HL-60 (cell line): ENCODE data around the gene RPA1.

Experiments
- DNase-seq, 2 experiments: peaks; one replicate each; pipeline ENCODE4 v3.0.0-alpha.2; 2010 to 2020; ENCODE audit warnings: low read depth in 1 of 2, low spot score in 1 of 2
- H3K27ac ChIP-seq: fragments of 250-450 bp; sonication (Bioruptor Pico); replicated peaks from 2 replicates; pipeline ENCODE4 v1.5.1; 2020; ENCODE audit warnings: mild to moderate bottlenecking, moderate library complexity
- H3K27me3 ChIP-seq: fragments of 250-450 bp; sonication (Bioruptor Pico); 2 replicates; pipeline ENCODE4 v1.5.1; 2021; ENCODE audit warnings: mild to moderate bottlenecking, moderate library complexity; ENCODE audit not compliant: insufficient read depth, poor library complexity, severe bottlenecking
- H3K4me3 ChIP-seq: replicated peaks from 2 replicates; pipeline ENCODE4 v1.5.1; 2011; ENCODE audit warnings: mild to moderate bottlenecking, control low read depth, low read length; ENCODE audit not compliant: insufficient read depth
- CTCF ChIP-seq: IDR thresholded peaks from one replicate; pipeline ENCODE4 v1.5.1; 2011; ENCODE audit warnings: low read length, control low read depth, inconsistent platforms; ENCODE audit not compliant: insufficient read depth
- GABPA ChIP-seq: IDR thresholded peaks from 2 replicates; pipeline ENCODE4 v1.6.1; 2012; ENCODE audit warnings: low read depth
- POLR2AphosphoS5 ChIP-seq: IDR thresholded peaks from 2 replicates; pipeline ENCODE4 v1.6.1; 2012; ENCODE audit warnings: low read depth
- REST ChIP-seq: IDR thresholded peaks from 2 replicates; pipeline ENCODE4 v1.6.1; 2012; ENCODE audit warnings: low read depth; ENCODE audit not compliant: insufficient replicate concordance
- SPI1 ChIP-seq: IDR thresholded peaks from 2 replicates; pipeline ENCODE4 v1.6.1; 2012; ENCODE audit warnings: low read depth, mild to moderate bottlenecking, borderline replicate concordance

The RPA1 gene

GRCh38 chr17:1906662-1907101 lies 76.9 kb downstream of the RPA1 start:
- Histone ChIP-seq H3K4me3 (no peak overlapping the region), H3K27ac (no peak overlapping the region), H3K27me3 (peaks cover 8% of the 10 kb centered on the region)
- no peak for TF ChIP-seq REST
- no peak for TF ChIP-seq SPI1
- no peak for TF ChIP-seq POLR2AphosphoS5
- no peak for DNase-seq

- H3K27me3 ChIP-seq = peaks cover 8% of the 10 kb centered on the region
Observed at GRCh38 chr17:1907216-1907631, 77.4 kb downstream of the RPA1 start.

GRCh38 chr17:1907909-1908698 lies 78.3 kb downstream of the RPA1 start:
- Histone ChIP-seq H3K27ac (no peak overlapping the region), H3K4me3 (no peak overlapping the region), H3K27me3 (peaks cover 8% of the 10 kb centered on the region)
- DNase-seq = peak in 1 of 2 experiments; percentile 2
- TF ChIP-seq GABPA (no peak), CTCF (no peak), REST (no peak), POLR2AphosphoS5 (no peak), SPI1 (no peak)

More at GRCh38 chr17:1907216-1907631, 77.4 kb downstream of the RPA1 start:
- no peak for DNase-seq
- no peak for TF ChIP-seq GABPA
- TF ChIP-seq REST = no peak
- no peak for TF ChIP-seq SPI1
- no peak for TF ChIP-seq CTCF
- no peak for TF ChIP-seq POLR2AphosphoS5
- H3K4me3 ChIP-seq = no peak overlapping the region
- no peak overlapping the region for H3K27ac ChIP-seq
